IMR-90 (cell line): Measurements from ENCODE around the gene PLAAT3. TPM values are rescaled to one million over a fixed set of nuclear protein-coding genes. Genes with fewer than 3 reads are reported as not detected.

Source experiments
- ATAC-seq: fragments of 200-7000 bp; cut with Tn5 transposase; 2 replicates; pipeline ENCODE4 v1.9.1; 2020; ENCODE audit warnings: low read depth, mild to moderate bottlenecking, moderate library complexity
- BruUV-seq: library from RNA; stranded (reverse); fragments of 400-500 nt; replicated peaks from 2 replicates; lab custom pipeline; 2021; lab: Mats Ljungman, UMichigan
- CTCF ChIA-PET: fragments of 300-600 bp; formaldehyde crosslinking; extraction: SDS; loops from one replicate; lab custom pipeline; 2021; ENCODE audit warnings: antibody characterized with exemption; lab: Yijun Ruan, JAX
- POLR2A ChIA-PET: fragments of 300-600 bp; sonication (Branson Sonifier 250); formaldehyde crosslinking; loops from one replicate; lab custom pipeline; 2022; ENCODE audit warnings: antibody characterized with exemption; ENCODE audit not compliant: unreplicated experiment; lab: Charles Lee
- DNase-seq: peaks from one replicate; pipeline ENCODE4 v3.0.0; 2013
- H2AFZ ChIP-seq: replicated peaks from 2 replicates; pipeline ENCODE3; 2013; ENCODE audit warnings: low read length, mild to moderate bottlenecking; ENCODE audit not compliant: poor library complexity
- H2AK5ac ChIP-seq: 2 replicates; pipeline ENCODE4 v1.6.1; 2013; ENCODE audit warnings: low read depth, low read length, inconsistent platforms
- H2AK9ac ChIP-seq: replicated peaks from 2 replicates; pipeline ENCODE3; 2013; ENCODE audit warnings: mild to moderate bottlenecking, low read depth, low read length, moderate library complexity; ENCODE audit not compliant: poor library complexity
- H2BK120ac ChIP-seq: 2 replicates; pipeline ENCODE4 v1.6.1; 2013; ENCODE audit warnings: low read depth, low read length, inconsistent platforms
- H2BK15ac ChIP-seq: 3 replicates; pipeline ENCODE4 v1.6.1; 2013; ENCODE audit warnings: low read depth, low read length, inconsistent platforms
- H2BK20ac ChIP-seq: 2 replicates; pipeline ENCODE4 v1.6.1; 2013; ENCODE audit warnings: low read depth, mild to moderate bottlenecking, inconsistent platforms, low read length, moderate library complexity
- H2BK5ac ChIP-seq: 2 replicates; pipeline ENCODE4 v1.6.1; 2013; ENCODE audit warnings: mild to moderate bottlenecking, low read depth, low read length, inconsistent platforms; ENCODE audit not compliant: poor library complexity, severe bottlenecking
- H3K14ac ChIP-seq: replicated peaks from 2 replicates; pipeline ENCODE4 v1.6.1; 2013; ENCODE audit warnings: low read depth, low read length, inconsistent platforms
- H3K18ac ChIP-seq: 2 replicates; pipeline ENCODE4 v1.6.1; 2013; ENCODE audit warnings: low read depth, low read length, control low read depth
- H3K23ac ChIP-seq: 2 replicates; pipeline ENCODE4 v1.6.1; 2013; ENCODE audit warnings: low read depth, low read length, inconsistent platforms
- H3K27ac ChIP-seq: 2 replicates; pipeline ENCODE4 v1.5.1; 2013; ENCODE audit warnings: mild to moderate bottlenecking, control low read depth, low read length; ENCODE audit not compliant: insufficient read depth
- H3K27me3 ChIP-seq: 2 replicates; pipeline ENCODE4 v1.6.1; 2013; ENCODE audit warnings: low read length; ENCODE audit not compliant: control insufficient read depth, insufficient read depth
- H3K36me3 ChIP-seq: 2 replicates; pipeline ENCODE4 v1.6.1; 2013; ENCODE audit warnings: low read length, mixed read lengths; ENCODE audit not compliant: control insufficient read depth, insufficient read depth
- H3K4ac ChIP-seq: 2 replicates; pipeline ENCODE4 v1.6.1; 2013; ENCODE audit warnings: low read depth, low read length, inconsistent platforms
- H3K4me1 ChIP-seq: 2 replicates; pipeline ENCODE4 v1.6.1; 2013; ENCODE audit warnings: low read length, mixed read lengths; ENCODE audit not compliant: control insufficient read depth, insufficient read depth
- H3K4me2 ChIP-seq: 2 replicates; pipeline ENCODE4 v1.6.1; 2013; ENCODE audit warnings: low read depth, mild to moderate bottlenecking, control low read depth, low read length, moderate library complexity
- H3K4me3 ChIP-seq: 2 replicates; pipeline ENCODE4 v1.5.1; 2013; ENCODE audit warnings: low read depth, mild to moderate bottlenecking, control low read depth, low read length, moderate library complexity; ENCODE audit not compliant: insufficient read depth
- H3K56ac ChIP-seq: 2 replicates; pipeline ENCODE4 v1.6.1; 2013; ENCODE audit warnings: low read length, inconsistent platforms; ENCODE audit not compliant: insufficient read depth; ENCODE audit errors: extremely low read depth
- H3K79me1 ChIP-seq, 2 experiments: 2 replicates each; pipeline ENCODE4 v1.6.1; 2013; ENCODE audit warnings: low read length in 2 of 2, inconsistent platforms in 1 of 2, low read depth in 1 of 2
- H3K9ac ChIP-seq: 2 replicates; pipeline ENCODE4 v1.6.1; 2013; ENCODE audit warnings: low read depth, low read length, control low read depth
- H3K9me1 ChIP-seq: 2 replicates; pipeline ENCODE4 v1.6.1; 2013; ENCODE audit warnings: low read length, inconsistent platforms; ENCODE audit not compliant: insufficient read depth
- H3K9me3 ChIP-seq: 2 replicates; pipeline ENCODE4 v1.6.1; 2013; ENCODE audit warnings: low read length; ENCODE audit not compliant: control insufficient read depth, insufficient read depth
- H4K20me1 ChIP-seq: 2 replicates; pipeline ENCODE4 v1.6.1; 2013; ENCODE audit warnings: low read length, inconsistent platforms; ENCODE audit not compliant: insufficient read depth
- H4K5ac ChIP-seq: 2 replicates; pipeline ENCODE4 v1.6.1; 2013; ENCODE audit warnings: mild to moderate bottlenecking, low read depth, low read length, control low read depth
- H4K8ac ChIP-seq, 2 experiments: 2 replicates each; pipeline ENCODE4 v1.6.1; 2013; ENCODE audit warnings: low read depth in 2 of 2, low read length in 2 of 2, control low read depth in 1 of 2, inconsistent platforms in 1 of 2
- H4K91ac ChIP-seq: 2 replicates; pipeline ENCODE4 v1.6.1; 2013; ENCODE audit warnings: low read depth, low read length, inconsistent platforms; ENCODE audit not compliant: insufficient read depth
- BHLHE40 ChIP-seq: fragments of 150-350 bp; IDR thresholded peaks from 2 replicates; pipeline ENCODE4 v1.6.1; 2016; ENCODE audit warnings: mild to moderate bottlenecking, low read depth, low read length
- FOS ChIP-seq: fragments of 150-350 bp; IDR thresholded peaks from 2 replicates; pipeline ENCODE4 v1.6.1; 2016; ENCODE audit warnings: low read depth, low read length
- MAFK ChIP-seq: IDR thresholded peaks from 2 replicates; pipeline ENCODE4 v1.6.1; 2012; ENCODE audit warnings: low read depth, low read length, improper control_type of control experiment
- MAZ ChIP-seq: IDR thresholded peaks from 2 replicates; pipeline ENCODE4 v1.6.1; 2012; ENCODE audit warnings: low read depth, mild to moderate bottlenecking, low read length, improper control_type of control experiment, moderate library complexity, borderline replicate concordance
- NFE2L2 ChIP-seq: fragments of 150-350 bp; IDR thresholded peaks from 2 replicates; pipeline ENCODE4 v1.6.1; 2016; ENCODE audit warnings: low read depth, mild to moderate bottlenecking, low read length
- RAD21 ChIP-seq: IDR thresholded peaks from 2 replicates; pipeline ENCODE4 v1.6.1; 2012; ENCODE audit warnings: low read length, improper control_type of control experiment
- WGBS, 2 experiments: methylation state at CpG; one replicate each; pipeline versions ENCODE4 v1.1.5 to v1.1.7; 2013; ENCODE audit warnings: missing lambda C conversion rate in 2 of 2; ENCODE audit not compliant: insufficient read length in 1 of 2; ENCODE audit errors: extremely low coverage in 2 of 2; 5-methylcytosine and 5-hydroxymethylcytosine counted together
- dilution Hi-C: fragments of 300-500 bp; cut with HindIII; formaldehyde crosslinking; loops from one replicate; pipeline ENCODE4 v1.14.3; 2018; ENCODE audit warnings: low sequenced_read_pairs; ENCODE audit not compliant: unreplicated experiment
- in situ Hi-C: fragments of 300-500 bp; cut with MboI; formaldehyde crosslinking; loops from 3 replicates; pipeline ENCODE4 v1.14.3; 2019; ENCODE audit warnings: low sequenced_read_pairs, inconsistent platforms, mixed read lengths
- intact Hi-C: fragments of 100-400 bp; cut with micrococcal nuclease; formaldehyde crosslinking; loops from 2 replicates; pipeline ENCODE4 v1.10.0; 2022
- polyA plus RNA-seq, 3 experiments: library from polyadenylated mRNA; depleted of rRNA; stranded (reverse); fragments of >200 nt; gene quantifications; 2 replicates each; pipeline ENCODE4 v1.2.3, GENCODE V29; 2012; ENCODE audit warnings: low replicate concordance in 1 of 3
- total RNA-seq: library from RNA; depleted of rRNA; stranded (reverse); fragments of >200 nt; gene quantifications from 2 replicates; pipeline ENCODE4 v1.2.3, GENCODE V29; 2012
- TF ChIP-seq, protein P1 (sequence below): conservative IDR thresholded peaks from 2 replicates; pipeline ENCODE4 v1.5.1; 2012; ENCODE audit warnings: mild to moderate bottlenecking, low read depth, low read length, improper control_type of control experiment
- TF ChIP-seq, protein P2 (sequence below): fragments of 150-350 bp; IDR thresholded peaks from 2 replicates; pipeline ENCODE4 v1.6.1; 2016; ENCODE audit warnings: low read depth, mild to moderate bottlenecking, low read length, moderate library complexity, borderline replicate concordance

PLAAT3 gene
- total and polyA plus RNA-seq, 2 of the 4 experiments (the other 2 are of a cell fraction) = 3.2 to 3.9 TPM

DNA sequence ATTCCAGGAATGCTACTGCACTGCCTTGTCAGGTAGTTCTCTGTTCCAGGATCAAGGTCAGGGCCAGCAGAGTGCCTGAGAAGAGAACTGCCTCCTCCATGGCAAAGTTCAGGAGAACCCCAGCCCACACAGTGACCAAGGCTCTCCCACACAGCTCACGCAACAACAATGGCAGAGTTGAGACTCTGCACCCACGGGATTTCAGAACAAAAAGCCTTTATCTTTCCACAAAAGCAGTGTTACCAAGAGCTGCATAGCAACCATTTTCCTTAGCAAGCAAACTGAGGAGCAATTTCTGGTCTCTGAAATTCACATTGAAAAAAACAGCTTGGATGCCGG, 11.1 kb downstream of the PLAAT3 start:
- Histone ChIP-seq H3K9me1 (peaks cover 9% of the 10 kb centered on the region), H3K27ac (no peak overlapping the region), H4K20me1 (no peaks in the 10 kb centered on the region), H3K23ac (no peak overlapping the region), H3K9ac (no peak overlapping the region), H2AFZ (no peak overlapping the region), H3K14ac (no peak overlapping the region), H3K4me1 (peaks cover 8% of the 10 kb centered on the region; the same call in 1 of the 2 replicates), H2BK15ac (no peak overlapping the region), H3K9me3 (no peaks in the 10 kb centered on the region), H3K18ac (no peak overlapping the region), H4K5ac (no peak overlapping the region), H4K8ac (no peak overlapping the region), H4K91ac (no peak overlapping the region), H3K4me2 (no peak overlapping the region), H3K4me3 (no peak overlapping the region), H3K36me3 (no peaks in the 10 kb centered on the region), H2BK5ac (no peak overlapping the region), H3K79me1 (peaks cover 0 to 8% of the 10 kb centered on the region in 2 experiments; a peak in 1 of 4 replicates), H2BK20ac (no peak overlapping the region), H2BK120ac (no peak overlapping the region), H3K4ac (no peak overlapping the region), H2AK9ac (peak overlapping the region; percentile 12), H2AK5ac (no peak overlapping the region), H3K27me3 (no peaks in the 10 kb centered on the region), H3K56ac (no peak overlapping the region)
- intact Hi-C loops (no loop called here), dilution Hi-C loops (no loop called here), in situ Hi-C loops (no loop called here)
- WGBS, 2 experiments = 14% methylated on average over 1 of the region's 3 CpGs; no CpG with 5 or more reads in 1 of the 2 experiments
- TF ChIP-seq, protein P1, sequence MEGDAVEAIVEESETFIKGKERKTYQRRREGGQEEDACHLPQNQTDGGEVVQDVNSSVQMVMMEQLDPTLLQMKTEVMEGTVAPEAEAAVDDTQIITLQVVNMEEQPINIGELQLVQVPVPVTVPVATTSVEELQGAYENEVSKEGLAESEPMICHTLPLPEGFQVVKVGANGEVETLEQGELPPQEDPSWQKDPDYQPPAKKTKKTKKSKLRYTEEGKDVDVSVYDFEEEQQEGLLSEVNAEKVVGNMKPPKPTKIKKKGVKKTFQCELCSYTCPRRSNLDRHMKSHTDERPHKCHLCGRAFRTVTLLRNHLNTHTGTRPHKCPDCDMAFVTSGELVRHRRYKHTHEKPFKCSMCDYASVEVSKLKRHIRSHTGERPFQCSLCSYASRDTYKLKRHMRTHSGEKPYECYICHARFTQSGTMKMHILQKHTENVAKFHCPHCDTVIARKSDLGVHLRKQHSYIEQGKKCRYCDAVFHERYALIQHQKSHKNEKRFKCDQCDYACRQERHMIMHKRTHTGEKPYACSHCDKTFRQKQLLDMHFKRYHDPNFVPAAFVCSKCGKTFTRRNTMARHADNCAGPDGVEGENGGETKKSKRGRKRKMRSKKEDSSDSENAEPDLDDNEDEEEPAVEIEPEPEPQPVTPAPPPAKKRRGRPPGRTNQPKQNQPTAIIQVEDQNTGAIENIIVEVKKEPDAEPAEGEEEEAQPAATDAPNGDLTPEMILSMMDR = no peak
- TF ChIP-seq NFE2L2 (no peak), BHLHE40 (no peak), MAFK (no peak), MAZ (no peak), RAD21 (no peak), FOS (no peak)
- TF ChIP-seq, protein P2, sequence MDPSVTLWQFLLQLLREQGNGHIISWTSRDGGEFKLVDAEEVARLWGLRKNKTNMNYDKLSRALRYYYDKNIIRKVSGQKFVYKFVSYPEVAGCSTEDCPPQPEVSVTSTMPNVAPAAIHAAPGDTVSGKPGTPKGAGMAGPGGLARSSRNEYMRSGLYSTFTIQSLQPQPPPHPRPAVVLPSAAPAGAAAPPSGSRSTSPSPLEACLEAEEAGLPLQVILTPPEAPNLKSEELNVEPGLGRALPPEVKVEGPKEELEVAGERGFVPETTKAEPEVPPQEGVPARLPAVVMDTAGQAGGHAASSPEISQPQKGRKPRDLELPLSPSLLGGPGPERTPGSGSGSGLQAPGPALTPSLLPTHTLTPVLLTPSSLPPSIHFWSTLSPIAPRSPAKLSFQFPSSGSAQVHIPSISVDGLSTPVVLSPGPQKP = no peak
- DNase-seq (peak; percentile 15), ATAC-seq (no peak)
- ChIA-PET POLR2A (no interaction called here), CTCF (no interaction called here)
- BruUV-seq = no TSS peak
